Mesodermal cell (in vitro differentiated cells): ENCODE results near the gene TGIF1.
A peak's percentile ranks its signal among the peaks of the same experiment; 100 is the strongest.

Source experiments
- H3K27ac ChIP-seq: 2 replicates; pipeline ENCODE4 v1.7.0; 2013; ENCODE audit warnings: mild to moderate bottlenecking, low read depth, low read length, moderate library complexity; ENCODE audit not compliant: severe bottlenecking
- H3K36me3 ChIP-seq: 2 replicates; pipeline ENCODE4 v1.7.1; 2013; ENCODE audit warnings: mild to moderate bottlenecking, low read length, moderate library complexity; ENCODE audit not compliant: control insufficient read depth, insufficient read depth
- H3K4me1 ChIP-seq: one replicate; pipeline ENCODE4 v1.7.1; 2013; ENCODE audit warnings: mild to moderate bottlenecking, low read length; ENCODE audit not compliant: insufficient read depth, control insufficient read depth, poor library complexity, severe bottlenecking
- H3K4me3 ChIP-seq: 2 replicates; pipeline ENCODE4 v1.7.0; 2013; ENCODE audit warnings: low read length, control low read depth, mild to moderate bottlenecking; ENCODE audit not compliant: insufficient read depth, poor library complexity, severe bottlenecking; ENCODE audit errors: extremely low read depth
- H3K9me3 ChIP-seq: 2 replicates; pipeline ENCODE4 v1.7.1; 2013; ENCODE audit warnings: mild to moderate bottlenecking, low read length, moderate library complexity; ENCODE audit not compliant: control insufficient read depth
- WGBS, 2 experiments: methylation state at CpG; one replicate each; pipeline ENCODE4 v1.1.5; 2013; ENCODE audit warnings: missing lambda C conversion rate in 2 of 2; ENCODE audit not compliant: insufficient coverage in 2 of 2; 5-methylcytosine and 5-hydroxymethylcytosine counted together

The TGIF1 gene

DNA sequence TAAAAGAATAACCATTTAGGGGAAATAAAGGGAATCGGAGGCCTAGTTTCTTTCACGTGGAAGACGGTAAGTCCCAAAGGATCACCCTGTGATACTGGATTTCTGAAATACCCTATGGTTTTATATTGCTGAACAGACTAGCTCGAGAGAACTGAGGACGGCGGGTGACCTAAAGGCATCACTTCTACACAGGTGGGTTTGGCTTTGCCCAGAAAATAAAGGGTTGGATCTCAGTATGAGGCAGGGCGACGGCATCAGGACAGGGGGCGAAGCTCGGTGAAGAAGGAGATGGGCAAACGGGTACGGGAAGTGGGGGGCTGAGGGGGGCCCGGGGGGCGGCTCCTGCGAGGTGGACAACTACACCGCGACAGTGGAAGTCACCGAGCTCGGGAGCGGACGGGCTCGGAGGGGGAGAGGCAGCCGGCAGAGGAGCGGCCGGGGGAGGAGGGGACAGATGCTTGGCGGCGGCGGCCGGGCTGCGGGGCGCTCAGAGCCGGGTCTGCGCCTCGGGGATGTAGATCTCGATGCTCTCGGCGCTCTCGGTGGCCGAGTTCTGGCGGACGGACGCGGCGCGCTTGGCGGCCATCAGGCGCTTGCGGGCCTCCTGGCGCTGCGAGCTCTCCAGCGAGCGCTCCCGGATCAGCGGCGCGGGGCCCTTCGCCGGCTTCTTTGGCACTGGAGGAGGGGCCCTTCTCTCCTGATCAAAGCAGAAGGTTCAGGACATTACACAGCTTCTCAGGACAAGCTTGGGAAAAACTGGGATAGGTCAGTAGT is 48.9 kb downstream of the TGIF1 start:
- no peak overlapping the region for H3K27ac ChIP-seq
- H3K9me3 ChIP-seq, result no peaks in the 10 kb centered on the region
- H3K4me3 ChIP-seq, result peak overlapping the region; percentile 35
- H3K4me1 ChIP-seq, result peaks cover 8% of the 10 kb centered on the region
- WGBS, 2 experiments, result 19% methylated on average over 34 to 35 of the region's 58 CpGs
- no peaks in the 10 kb centered on the region for H3K36me3 ChIP-seq

- Histone ChIP-seq H3K9me3 (no peaks in the 10 kb centered on the region), H3K27ac (no peak overlapping the region), H3K4me3 (peak overlapping the region; percentile 35), H3K4me1 (peaks cover 8% of the 10 kb centered on the region), H3K36me3 (no peaks in the 10 kb centered on the region)
- 7 to 10% methylated on average over 4 of the region's 10 CpGs for WGBS, 2 experiments
Observed at GRCh38 chr18:3499501-3499900, 49.5 kb downstream of the TGIF1 start.

DNA sequence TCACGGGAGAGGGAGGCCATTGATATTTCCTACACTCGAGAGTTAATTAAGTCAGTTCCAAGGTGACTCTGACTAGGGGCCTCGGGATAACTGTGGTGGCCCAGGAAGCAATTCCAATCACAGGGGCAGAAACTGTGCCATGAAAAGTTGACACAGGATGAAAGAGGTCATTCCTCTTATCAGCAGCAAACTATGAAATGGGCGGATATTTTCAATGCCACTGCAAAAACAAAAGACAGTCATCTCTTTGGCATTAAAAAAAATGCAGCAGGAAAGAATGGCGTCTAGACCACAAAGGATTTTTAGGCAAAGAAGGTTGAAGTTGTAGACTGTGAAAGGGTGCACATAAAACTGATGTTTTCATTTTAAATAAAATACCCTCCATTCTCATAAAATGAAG is 50.0 kb downstream of the TGIF1 start:
- H3K4me1 ChIP-seq, result peaks cover 8% of the 10 kb centered on the region
- no peaks in the 10 kb centered on the region for H3K9me3 ChIP-seq
- WGBS, 2 experiments, result 63 to 71% methylated on average over 4 of the region's 5 CpGs
- no peaks in the 10 kb centered on the region for H3K36me3 ChIP-seq
- H3K27ac ChIP-seq, result no peak overlapping the region
- H3K4me3 ChIP-seq, result no peak overlapping the region

DNA sequence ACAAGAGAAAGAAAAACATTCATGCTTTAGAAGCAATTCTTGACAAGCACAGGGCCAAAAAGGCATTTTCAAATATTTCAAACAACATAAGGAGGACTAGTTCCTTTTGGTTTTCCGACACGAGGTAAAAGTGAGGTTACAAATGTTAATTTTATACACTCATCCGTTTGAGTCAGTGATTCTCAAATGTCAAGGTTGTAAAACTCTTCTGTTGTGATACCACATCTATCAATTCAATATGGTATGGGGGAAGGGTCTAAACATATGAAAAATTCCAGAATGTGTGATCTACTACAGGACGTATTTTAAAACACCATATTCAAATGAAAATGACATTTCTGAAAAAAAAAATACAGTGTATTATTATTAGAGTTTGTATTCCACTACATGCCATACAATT is 52.7 kb downstream of the TGIF1 start:
- H3K4me1 ChIP-seq, result peaks cover 8% of the 10 kb centered on the region
- H3K4me3 ChIP-seq, result no peak overlapping the region
- no CpG with 5 or more reads among the region's 4 CpGs for WGBS, 2 experiments
- H3K9me3 ChIP-seq, result no peaks in the 10 kb centered on the region
- H3K36me3 ChIP-seq, result no peaks in the 10 kb centered on the region
- no peak overlapping the region for H3K27ac ChIP-seq

- H3K4me1 ChIP-seq, result peaks cover 12% of the 10 kb centered on the region
- WGBS, 2 experiments, result 70 to 88% methylated on average over 1 to 2 of the region's 5 CpGs
- H3K36me3 ChIP-seq, result no peaks in the 10 kb centered on the region
- no peak overlapping the region for H3K4me3 ChIP-seq
- no peaks in the 10 kb centered on the region for H3K9me3 ChIP-seq
- H3K27ac ChIP-seq, result no peak overlapping the region
Observed at GRCh38 chr18:3504637-3505036, 54.7 kb downstream of the TGIF1 start.

DNA sequence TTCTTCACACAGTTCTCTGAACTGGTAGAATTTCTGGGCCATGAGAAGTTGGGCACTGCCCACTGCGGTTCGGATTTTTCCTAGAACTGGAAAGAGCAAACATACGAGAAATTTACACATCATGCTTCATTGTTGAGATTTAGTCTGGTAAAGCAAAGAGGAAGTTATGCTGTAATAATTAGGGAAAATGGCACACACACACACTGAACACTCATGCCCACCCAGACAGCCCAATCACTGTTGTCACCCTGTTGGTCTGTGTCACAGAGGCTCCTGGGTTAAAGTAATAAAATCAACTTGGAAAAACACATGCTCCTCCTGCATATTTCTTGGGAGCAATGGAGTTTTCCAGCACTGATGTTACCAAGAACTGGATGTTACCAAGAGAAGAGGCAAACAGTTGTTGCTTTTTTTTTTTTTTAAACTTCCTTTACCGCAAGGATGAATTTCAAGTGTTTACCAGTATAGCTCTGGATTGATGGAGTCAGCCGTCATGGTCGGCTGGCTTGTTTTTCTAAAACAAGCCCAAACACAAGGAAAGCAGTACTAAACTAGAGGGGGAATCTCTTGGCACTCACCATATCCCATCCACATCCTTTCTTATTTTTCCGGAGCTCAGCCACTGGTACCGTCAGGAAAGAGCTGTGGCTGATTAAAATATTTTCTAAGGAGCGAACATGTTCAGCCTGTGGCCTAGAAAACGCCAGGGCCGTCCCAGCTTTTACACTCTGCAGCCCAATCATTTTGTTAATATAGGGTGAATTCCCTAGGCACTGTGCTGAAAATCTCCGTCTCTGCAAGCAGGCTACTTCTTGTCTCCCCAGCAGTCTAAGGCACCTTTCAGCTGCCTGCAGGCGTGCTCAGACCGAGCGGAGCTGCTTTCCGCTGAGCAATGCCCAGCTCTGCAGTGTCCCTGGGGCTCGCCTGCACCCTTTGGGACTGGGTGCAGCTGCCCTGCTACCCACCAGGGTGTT is 58.9 kb downstream of the TGIF1 start:
- H3K4me3 ChIP-seq, result no peak overlapping the region
- H3K4me1 ChIP-seq, result peaks cover 3% of the 10 kb centered on the region
- no peaks in the 10 kb centered on the region for H3K9me3 ChIP-seq
- no peaks in the 10 kb centered on the region for H3K36me3 ChIP-seq
- 78 to 83% methylated on average over 11 to 12 of the region's 17 CpGs for WGBS, 2 experiments
- no peak overlapping the region for H3K27ac ChIP-seq
